ENCODE measurements around the gene SNTG2. TPM values are rescaled to one million over a fixed set of nuclear protein-coding genes. Genes with fewer than 3 reads are reported as not detected.

Gene SNTG2
- total and polyA plus RNA-seq, 10 of the 15 experiments (the other 5 are each of a cell fraction or from before 2014, with no cell fraction given): not detected

GRCh38 chr2:1237783-1238182 is 287.1 kb downstream of the SNTG2 start (continued):
- TF ChIP-seq EP300 (IDR thresholded peaks at IDR 0.05; ENCODE audit: borderline replicate concordance in 1 of 2, control insufficient read depth in 1 of 2, low read depth in 2 of 2, low read length in 2 of 2) (no peak), NR2F1 (conservative IDR thresholded peaks at IDR 0.05) (no peak), CREM (IDR thresholded peaks at IDR 0.05; ENCODE audit: low read depth) (no peak), LARP7 (IDR thresholded peaks at IDR 0.05) (no peak), ELK1 (IDR thresholded peaks at IDR 0.05; ENCODE audit: low read depth, low read length) (no peak)

- no peak for DNase-seq (ENCODE audit: low read depth, low spot score)
- no TSS peak for BruUV-seq (replicated peaks)
- POLR2A ChIA-PET: no interaction called here
- Histone ChIP-seq H3K4me1 (ENCODE audit: control insufficient read depth, insufficient read depth, low read length) (no peaks in the 10 kb centered on the region), H3K9me3 (replicated peaks; ENCODE audit: control insufficient read depth, insufficient read depth, low read length) (no peaks in the 10 kb centered on the region), H3K27me3 (replicated peaks in 1 of 2; ENCODE audit: control insufficient read depth in 2 of 2, insufficient read depth in 2 of 2, low read length in 1 of 2) (no peaks in the 10 kb centered on the region), H3K9ac (ENCODE audit: control insufficient read depth, insufficient read depth, low read length) (no peak overlapping the region), H3K27ac (ENCODE audit: control insufficient read depth, insufficient read depth) (no peak overlapping the region), H2AFZ (ENCODE audit: control insufficient read depth, low read depth, low read length) (no peak overlapping the region), H3K4me3 (no peak overlapping the region), H4K20me1 (ENCODE audit: control insufficient read depth, insufficient read depth) (no peaks in the 10 kb centered on the region), H3K4me2 (ENCODE audit: control insufficient read depth, insufficient read depth) (no peak overlapping the region), H3K36me3 (ENCODE audit: control insufficient read depth in 2 of 2, insufficient read depth in 2 of 2, low read length in 1 of 2) (no peaks in the 10 kb centered on the region), H3K79me2 (ENCODE audit: control insufficient read depth, insufficient read depth, low read length) (no peaks in the 10 kb centered on the region)
- CTCF ChIA-PET: no interaction called here
- SMC1A ChIA-PET (ENCODE audit: uncharacterized antibody, unreplicated experiment): no interaction called here
- RAD21 ChIA-PET (ENCODE audit: unreplicated experiment): no interaction called here
- no peak for TF ChIP-seq HDAC2 (IDR thresholded peaks at IDR 0.05)
- no peak for TF ChIP-seq NRF1 (conservative IDR thresholded peaks at IDR 0.05; ENCODE audit: low read depth, low read length)
- no peak for TF ChIP-seq RCOR1 (conservative IDR thresholded peaks at IDR 0.05; ENCODE audit: low read depth, low read length)
- no peak for TF ChIP-seq ZNF217 (IDR thresholded peaks at IDR 0.05)
- TF ChIP-seq EED (IDR thresholded peaks at IDR 0.05; ENCODE audit: low read depth): no peak
- no peak for TF ChIP-seq STAT1 (conservative IDR thresholded peaks at IDR 0.05)
- TF ChIP-seq ATF7 (IDR thresholded peaks at IDR 0.05; ENCODE audit: low read depth): no peak
- TF ChIP-seq SMARCA5 (IDR thresholded peaks at IDR 0.05): no peak
- TF ChIP-seq SP1 (IDR thresholded peaks at IDR 0.05; ENCODE audit: low read depth, low read length): no peak
- TF ChIP-seq ZNF274 (IDR thresholded peaks at IDR 0.05; ENCODE audit: insufficient read depth, insufficient read length): no peak
- in situ Hi-C loops (cut with MboI): no loop called here
- no peak for ATAC-seq
- intact Hi-C loops (cut with micrococcal nuclease; ENCODE audit: unreplicated experiment): no loop called here
- WGBS (ENCODE audit: insufficient coverage, insufficient replicate concordance, low lambda C conversion rate, missing lambda C conversion rate): 22% methylated on average over 14 of the region's 14 CpGs
- no peak for FAIRE-seq
Measured at GRCh38 chr2:1238598-1239138, 288.0 kb downstream of the SNTG2 start.
